Measurements from ENCODE around the gene RNF44.
A peak's percentile ranks its signal among the peaks of the same experiment; 100 is the strongest.
"Not testable (repeated sequence)": the region's sequence is repeated elsewhere in the genome, so short reads cannot be mapped to it uniquely, and the experiment has no call there.

RNF44 gene

DNA sequence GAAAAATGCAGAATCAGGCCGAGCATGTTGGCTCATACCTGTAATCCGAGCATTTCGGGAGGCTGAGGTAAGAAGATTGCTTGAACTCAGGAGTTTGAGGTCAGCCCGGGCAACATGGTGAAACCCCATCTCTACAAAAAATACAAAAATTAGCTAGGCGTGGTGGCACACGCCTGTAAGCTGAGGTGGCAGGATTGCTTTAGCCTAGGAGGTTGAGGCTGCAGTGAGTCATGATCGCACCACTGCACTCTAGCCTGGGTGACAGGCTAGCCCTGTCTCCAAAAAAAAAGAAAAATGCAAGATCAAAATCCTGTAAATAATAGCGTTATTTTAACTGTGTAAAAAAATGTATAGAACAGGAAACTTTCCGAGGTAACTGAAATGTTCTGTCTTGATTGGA lies 39.4 kb downstream of the RNF44 start:
- no peak overlapping the region for H3K4me3 ChIP-seq (ENCODE audit: control insufficient read depth, low read depth, low read length)
- TF ChIP-seq, protein P1, sequence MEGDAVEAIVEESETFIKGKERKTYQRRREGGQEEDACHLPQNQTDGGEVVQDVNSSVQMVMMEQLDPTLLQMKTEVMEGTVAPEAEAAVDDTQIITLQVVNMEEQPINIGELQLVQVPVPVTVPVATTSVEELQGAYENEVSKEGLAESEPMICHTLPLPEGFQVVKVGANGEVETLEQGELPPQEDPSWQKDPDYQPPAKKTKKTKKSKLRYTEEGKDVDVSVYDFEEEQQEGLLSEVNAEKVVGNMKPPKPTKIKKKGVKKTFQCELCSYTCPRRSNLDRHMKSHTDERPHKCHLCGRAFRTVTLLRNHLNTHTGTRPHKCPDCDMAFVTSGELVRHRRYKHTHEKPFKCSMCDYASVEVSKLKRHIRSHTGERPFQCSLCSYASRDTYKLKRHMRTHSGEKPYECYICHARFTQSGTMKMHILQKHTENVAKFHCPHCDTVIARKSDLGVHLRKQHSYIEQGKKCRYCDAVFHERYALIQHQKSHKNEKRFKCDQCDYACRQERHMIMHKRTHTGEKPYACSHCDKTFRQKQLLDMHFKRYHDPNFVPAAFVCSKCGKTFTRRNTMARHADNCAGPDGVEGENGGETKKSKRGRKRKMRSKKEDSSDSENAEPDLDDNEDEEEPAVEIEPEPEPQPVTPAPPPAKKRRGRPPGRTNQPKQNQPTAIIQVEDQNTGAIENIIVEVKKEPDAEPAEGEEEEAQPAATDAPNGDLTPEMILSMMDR (conservative IDR thresholded peaks at IDR 0.05; ENCODE audit: control insufficient read depth, insufficient read depth, low read depth, low read length), result no peak
- DNase-seq (ENCODE audit: low read depth), result peak; percentile 35

DNA sequence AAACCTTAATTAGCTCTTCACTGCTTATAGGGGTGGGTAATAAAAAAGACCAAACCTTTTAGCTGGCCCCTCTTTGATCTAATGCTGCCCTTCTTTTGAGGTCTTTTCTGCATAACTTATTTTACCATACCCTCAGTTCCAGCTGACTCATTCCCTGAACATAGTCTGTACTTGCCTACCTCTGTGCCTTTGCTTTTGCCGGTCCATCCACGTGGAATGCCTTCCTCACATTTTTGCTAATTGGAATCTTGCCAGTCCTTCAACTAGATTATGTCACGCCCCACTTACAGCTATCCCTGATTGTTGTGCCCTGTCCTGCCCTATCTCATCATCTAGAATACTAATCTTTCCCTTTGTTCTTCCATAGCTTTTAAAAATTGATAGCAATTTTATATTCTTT lies 44.8 kb downstream of the RNF44 start:
- peak; percentile 30 for DNase-seq (ENCODE audit: low read depth)
- no peak overlapping the region for H3K4me3 ChIP-seq (ENCODE audit: control insufficient read depth, low read depth, low read length)
- TF ChIP-seq, protein P1 (conservative IDR thresholded peaks at IDR 0.05; ENCODE audit: control insufficient read depth, insufficient read depth, low read depth, low read length), result no peak

DNA sequence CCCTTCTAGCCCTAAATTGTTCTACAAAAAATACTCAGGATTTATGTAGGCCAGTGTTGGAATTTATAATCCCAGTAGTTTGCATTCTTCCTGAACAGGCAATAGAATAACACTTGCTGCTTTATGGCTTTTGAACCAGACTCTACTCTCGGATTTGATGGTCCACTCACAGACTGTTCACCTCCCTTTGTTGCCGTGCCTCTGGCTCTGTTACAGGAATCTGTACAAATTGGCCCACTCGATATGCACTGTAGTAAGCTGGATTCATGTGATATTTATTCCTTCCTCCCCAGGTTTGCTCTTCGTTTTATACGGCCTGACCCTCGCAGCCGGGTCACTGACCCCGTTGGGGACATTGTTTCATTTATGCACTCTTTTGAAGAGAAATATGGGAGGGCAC lies 45.3 kb downstream of the RNF44 start:
- TF ChIP-seq, protein P1 (conservative IDR thresholded peaks at IDR 0.05; ENCODE audit: control insufficient read depth, insufficient read depth, low read depth, low read length), result no peak
- H3K4me3 ChIP-seq (ENCODE audit: control insufficient read depth, low read depth, low read length), result no peak overlapping the region
- no peak for DNase-seq (ENCODE audit: low read depth)

DNA sequence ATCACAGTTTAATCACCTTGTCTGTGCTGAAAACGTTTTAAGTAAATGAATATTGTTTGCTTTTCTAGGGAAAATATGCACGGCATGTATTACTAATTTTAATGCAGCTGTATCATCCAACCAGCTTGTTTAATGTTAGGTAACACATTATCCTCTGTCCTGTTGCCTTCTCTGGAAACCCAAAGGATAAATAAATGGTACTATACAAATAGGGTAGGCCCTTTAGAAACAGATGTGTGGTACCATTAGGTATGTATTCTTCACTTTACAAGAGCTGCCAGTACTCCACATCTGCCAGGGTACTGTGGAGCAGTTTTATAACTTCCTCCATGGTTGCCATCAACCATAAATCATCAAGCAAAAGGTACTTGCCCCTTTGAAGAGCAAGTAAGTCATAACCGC lies 46.1 kb downstream of the RNF44 start:
- H3K4me3 ChIP-seq (ENCODE audit: control insufficient read depth, low read depth, low read length), result no peak overlapping the region
- TF ChIP-seq, protein P1 (conservative IDR thresholded peaks at IDR 0.05; ENCODE audit: control insufficient read depth, insufficient read depth, low read depth, low read length), result no peak
- no peak for DNase-seq (ENCODE audit: low read depth)

DNA sequence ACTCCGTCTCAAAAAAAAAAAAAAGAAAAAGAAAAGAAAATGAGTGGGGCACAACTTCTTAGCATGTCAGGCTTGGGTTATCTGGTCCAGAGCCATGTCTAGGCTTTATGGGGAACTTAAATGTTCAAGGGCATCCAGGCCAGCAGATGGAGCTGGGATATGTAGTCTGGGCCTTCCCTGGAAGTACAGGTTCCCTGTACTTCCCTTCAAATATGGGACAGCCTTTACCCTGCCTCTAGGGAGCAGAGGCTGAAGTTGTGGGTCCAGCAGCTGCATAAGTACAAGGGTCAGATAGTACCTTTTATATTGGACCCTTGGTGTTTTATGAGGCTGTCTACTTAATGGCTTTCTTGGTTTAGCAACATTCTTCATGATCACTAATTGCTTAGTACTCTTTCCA lies 46.9 kb downstream of the RNF44 start:
- TF ChIP-seq, protein P1 (conservative IDR thresholded peaks at IDR 0.05; ENCODE audit: control insufficient read depth, insufficient read depth, low read depth, low read length), result no peak
- no peak for DNase-seq (ENCODE audit: low read depth)
- H3K4me3 ChIP-seq (ENCODE audit: control insufficient read depth, low read depth, low read length), result no peak overlapping the region

DNA sequence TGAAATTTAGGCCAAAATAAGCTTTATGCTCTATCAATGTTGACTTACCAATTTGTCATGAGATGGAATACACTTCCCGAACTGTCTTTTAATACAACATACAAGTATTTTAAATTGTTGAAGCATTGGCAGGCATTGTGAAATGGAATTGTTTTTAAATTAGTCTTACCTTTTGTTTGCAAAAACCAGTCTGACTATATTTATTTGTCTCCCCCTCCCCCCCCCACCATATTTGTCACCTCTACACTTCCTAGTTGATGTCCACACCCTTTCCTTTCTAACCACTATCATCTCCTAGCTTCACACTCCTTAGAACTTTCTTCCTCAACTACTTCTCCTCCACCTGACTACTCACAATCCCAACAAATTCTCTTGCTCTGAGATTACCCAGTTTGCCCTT lies 48.1 kb downstream of the RNF44 start:
- H3K4me3 ChIP-seq (ENCODE audit: control insufficient read depth, low read depth, low read length), result no peak overlapping the region
- no peak for DNase-seq (ENCODE audit: low read depth)
- TF ChIP-seq, protein P1 (conservative IDR thresholded peaks at IDR 0.05; ENCODE audit: control insufficient read depth, insufficient read depth, low read depth, low read length), result no peak

DNA sequence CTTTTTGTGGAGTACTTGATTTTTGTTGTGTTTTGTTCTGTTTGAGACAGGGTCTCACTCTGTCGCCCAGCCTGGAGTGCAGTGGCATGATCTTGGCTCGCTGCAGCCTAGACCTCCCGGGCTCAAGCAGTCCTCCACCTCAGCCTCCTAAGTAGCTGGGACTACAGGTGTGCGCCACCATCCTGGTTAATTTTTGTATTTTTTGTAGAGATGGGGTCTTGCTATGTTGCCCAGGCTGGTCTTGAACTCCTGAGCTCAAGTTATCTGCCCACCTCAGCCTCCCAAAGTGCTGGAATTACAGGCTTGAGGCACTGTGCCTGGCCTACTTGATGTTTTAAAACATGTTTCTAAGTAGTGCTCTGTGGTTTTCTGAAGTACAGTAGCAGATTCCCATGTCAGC lies 50.0 kb downstream of the RNF44 start:
- H3K4me3 ChIP-seq (ENCODE audit: control insufficient read depth, low read depth, low read length); DNase-seq (ENCODE audit: low read depth): not testable (repeated sequence)
